ENCODE data around the gene SIRT7.
"Not testable (repeated sequence)": the region's sequence is repeated elsewhere in the genome, so short reads cannot be mapped to it uniquely, and the experiment has no call there.

The SIRT7 gene

DNA sequence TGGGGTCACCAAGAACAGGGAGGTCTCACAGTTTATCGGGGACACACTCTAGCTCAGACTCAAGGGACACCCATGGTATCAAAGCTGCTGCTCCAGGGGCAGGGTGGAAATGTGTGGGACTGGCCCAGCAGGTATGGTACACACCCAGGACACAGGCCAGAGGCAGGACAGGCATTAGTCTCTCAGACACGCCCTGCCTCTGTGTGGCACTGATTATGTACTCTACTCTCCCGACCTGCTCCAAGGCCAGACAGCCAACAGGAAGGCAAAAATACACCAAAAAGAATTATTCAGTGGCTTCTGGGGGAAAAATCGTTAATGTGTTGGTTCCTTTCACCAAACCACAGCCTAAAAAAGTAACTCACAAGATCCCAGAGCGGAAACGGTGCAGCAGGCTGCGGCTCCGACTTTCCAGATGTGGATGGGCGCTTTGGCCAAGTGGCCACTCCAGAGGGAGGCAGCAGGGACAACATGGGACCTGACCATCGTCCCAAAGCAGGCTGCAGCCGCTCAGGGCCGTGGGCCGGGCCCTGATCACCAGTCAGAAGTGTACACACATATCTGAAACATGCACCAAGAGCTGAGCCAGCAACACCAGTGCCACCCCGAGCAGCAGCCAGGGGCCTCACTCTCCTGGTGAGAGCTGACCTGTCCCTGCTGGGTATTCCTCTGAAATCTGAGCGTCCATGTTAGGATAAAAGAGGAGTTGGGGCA, 1.0 kb upstream of the SIRT7 start:
- DNase-seq = no peak

- DNase-seq = not testable (repeated sequence)
Observed at GRCh38 chr17:81918333-81918669, 325 bp upstream of the SIRT7 start.

DNA sequence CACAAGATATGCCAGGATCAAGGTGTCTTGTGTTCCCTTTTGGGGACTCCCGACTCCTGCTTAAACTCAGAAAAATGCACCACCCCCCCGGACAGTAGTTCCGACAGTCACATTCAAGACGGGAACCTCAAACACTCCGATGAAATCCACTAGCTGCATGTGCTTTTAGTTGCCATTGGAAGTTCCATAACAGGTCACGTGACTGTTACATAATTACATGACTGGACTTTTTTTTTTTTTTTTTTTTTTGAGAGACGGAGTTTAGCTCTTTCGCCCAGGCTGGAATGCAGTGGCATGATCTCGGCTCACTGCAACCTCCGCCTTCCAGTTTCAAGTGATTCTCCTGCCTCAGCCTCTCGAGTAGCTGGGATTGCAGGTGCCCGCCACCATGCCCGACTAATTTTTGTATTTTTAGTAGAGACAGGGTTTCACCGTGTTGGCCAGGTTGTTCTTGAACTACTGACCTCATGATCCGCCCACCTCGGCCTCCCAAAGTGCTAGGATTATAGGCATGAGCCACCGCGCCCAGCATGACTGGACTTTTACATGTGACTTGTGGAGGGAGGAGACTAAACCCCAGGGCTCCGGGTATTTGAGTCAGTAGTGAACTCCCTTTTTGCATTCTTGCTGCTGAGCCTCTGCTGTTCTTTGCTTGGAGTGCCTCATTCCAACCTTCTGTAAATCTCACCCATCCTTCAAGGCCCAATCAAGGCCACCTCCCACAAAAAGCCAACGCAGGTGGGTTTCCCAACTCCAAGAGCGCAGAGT, 1.6 kb downstream of the SIRT7 start:
- no peak for DNase-seq

DNA sequence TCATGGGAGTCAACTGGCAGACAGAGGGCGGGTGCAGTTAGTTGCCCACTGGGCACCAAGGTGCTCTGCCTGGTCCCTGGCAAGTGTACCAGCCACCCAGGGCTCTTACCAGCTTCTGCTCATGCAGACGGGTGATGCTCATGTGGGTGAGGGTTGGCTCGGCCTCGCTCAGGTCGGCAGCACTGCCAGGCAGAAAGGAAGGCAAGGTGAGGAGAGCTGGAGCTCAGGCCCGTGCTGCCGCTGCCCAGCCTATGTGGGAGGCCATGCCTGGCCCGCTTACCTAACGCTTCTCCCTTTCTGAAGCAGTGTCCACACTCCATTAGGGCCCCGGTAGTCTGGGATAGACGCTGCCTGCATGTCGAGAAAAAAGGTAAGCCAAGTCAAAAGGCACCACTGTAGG, 2.6 kb downstream of the SIRT7 start:
- DNase-seq = no peak

DNA sequence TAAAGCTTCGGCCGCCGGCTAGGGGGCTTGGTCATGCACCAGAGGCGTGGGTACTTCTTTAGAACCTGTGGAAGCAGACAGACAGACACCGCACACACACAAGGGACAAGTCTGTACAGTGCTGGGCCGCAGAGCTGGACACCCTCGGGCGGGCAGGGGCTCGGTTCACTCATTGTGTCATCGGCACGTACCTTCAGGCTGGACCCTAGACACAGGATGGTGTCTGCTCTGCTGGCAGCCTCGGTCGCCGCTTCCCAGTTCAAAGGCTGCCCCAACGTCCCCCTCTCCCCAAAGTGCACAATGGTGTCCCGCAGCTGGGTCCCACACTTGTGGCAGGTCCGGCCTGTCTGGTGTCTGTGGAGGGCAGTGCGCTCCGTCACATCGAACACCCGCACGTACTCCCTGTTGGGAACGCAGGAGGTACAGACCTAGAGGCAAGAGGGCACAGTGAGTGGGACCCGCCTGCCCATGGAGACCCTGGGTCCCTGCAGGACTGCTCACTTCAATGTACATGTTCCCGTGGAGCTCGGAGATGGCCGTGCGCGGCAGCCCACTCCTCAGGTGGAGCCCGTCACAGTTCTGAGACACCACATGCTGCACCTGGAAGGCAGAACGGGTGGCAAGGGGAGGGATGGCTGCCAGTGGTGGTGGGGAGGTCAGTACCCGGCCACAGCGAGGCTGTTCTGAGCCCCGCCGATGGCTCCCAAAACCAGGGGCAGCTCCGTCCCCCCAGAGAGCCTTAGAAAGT, 3.7 kb downstream of the SIRT7 start:
- DNase-seq = no peak

DNA sequence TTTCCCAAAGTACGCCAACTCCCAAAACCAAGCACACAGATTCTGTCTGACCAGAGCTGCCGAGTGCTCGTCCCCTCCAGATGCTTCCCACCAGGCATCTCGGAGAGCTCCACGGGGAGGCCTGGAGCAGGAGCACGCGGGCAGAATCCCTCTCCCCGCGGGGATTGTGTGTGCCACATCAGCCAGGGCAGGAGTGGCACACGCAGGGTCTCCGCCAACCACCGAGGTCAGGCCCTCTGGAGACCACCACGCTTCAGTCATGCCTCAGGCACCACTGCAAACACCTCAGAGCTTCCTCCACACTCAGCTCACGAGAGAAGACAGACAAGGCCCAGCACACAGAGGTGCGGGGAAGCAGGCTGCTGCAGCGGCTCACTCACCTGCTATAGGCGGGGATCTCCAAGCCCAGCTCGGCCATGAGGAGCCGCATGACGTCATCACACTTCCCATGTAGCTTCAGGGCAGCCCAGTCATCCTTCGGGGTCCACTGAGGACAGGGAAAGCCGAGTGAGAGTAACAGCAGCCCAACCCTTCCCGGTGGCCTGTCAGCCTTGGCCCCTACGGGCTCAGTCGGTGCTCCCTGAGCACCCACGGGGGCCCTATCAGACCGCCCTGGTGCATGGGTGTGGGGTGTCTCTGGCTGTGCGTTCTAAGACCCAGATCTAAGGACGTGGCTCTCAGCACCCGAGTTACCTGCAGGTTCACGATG, 4.4 kb downstream of the SIRT7 start:
- no peak for DNase-seq

DNA sequence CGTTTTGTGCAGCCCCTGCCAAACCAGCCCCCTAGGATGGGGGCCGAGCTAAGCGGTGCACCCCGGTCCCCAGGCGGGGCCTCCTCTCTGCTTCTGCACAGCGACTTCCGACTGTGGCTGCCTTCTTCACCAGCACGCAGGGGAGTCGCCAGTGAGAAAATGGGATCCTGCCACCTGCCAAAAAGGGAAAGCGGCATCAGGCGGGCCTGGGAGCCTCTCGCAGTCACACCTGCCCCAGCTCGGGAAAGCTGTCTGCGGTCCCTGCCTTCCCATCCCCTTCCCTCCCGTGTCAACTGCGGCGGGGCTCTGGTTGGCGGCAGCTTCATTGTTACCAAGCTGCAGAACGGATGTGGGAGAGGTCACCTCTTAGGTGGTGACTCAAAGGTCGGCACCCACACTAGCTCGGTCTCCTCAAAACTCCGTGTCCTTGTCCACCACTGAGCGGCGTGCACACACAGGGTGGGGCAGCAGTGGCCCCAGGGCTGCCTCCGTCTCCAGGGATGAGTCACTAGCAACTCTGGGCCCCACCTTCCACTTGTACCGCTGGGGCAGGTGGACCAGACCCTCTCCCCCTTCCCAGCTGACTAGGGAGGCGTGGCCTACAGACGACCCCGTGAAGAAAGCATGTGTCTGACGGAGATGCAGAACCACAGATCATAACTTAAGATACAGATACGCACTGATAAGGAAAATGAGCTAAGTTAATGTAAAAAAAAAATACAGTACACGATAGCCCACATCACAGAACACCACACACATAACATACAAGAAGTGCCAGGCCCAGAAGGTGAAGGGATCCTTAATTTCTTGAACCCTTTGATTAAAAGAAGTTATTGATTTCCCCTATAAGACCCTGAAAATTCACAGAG, 5.3 kb downstream of the SIRT7 start:
- DNase-seq = no peak

DNA sequence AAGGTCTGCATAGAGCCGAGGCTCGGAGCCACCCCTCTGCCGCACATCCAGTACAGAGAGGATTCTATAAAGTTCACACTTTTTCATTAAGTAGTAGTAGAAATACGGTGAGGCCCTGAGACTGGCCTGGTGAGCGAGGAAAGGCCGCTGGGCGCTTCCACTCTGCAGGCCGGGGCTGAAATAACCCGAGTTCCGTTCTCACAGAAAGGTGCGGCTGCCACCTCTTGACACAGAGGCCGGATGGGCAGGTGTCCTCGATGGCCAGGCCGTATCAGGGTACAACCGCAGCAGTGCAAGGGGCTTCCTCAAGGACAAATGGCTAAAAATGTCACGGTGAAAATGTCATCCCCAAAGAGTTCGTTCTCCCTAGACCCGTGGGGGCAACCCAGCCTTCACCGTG, 6.0 kb downstream of the SIRT7 start:
- no peak for DNase-seq

GRCh38 chr17:81911277-81911961, 6.6 kb downstream of the SIRT7 start, which contains the start of gene PCYT2:
PCYT2 (minus strand) TSS chr17:81911399; CDS start chr17:81911355, 44 bp downstream.
- DNase-seq = peak; percentile 92

DNA sequence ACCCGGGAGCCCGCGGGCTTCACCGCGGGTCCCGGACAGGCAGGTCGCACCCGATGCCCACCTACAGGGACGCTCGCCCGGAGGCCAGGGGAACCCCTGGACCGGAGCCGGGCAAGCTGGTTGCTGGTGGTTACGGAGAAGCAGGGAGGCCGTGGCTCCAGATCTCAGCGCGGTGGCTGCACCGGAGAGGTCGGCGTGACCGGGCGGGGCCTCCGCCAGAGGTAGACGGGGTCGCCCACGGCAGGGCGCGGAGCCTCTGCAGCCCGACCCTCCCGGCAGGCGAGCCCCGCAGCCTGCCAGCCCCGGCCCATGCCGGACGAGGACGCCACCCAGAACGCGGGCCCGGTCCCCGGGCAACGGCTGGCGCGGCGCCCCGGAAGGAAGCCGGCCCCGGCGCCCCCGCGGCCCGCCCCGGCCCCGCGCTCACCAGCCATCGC, 7.1 kb downstream of the SIRT7 start:
- DNase-seq = no peak

- DNase-seq = no peak
Observed at GRCh38 chr17:81909966-81910839, 7.8 kb downstream of the SIRT7 start.

- no peak for DNase-seq
Observed at GRCh38 chr17:81909231-81909630, 8.7 kb downstream of the SIRT7 start.

DNA sequence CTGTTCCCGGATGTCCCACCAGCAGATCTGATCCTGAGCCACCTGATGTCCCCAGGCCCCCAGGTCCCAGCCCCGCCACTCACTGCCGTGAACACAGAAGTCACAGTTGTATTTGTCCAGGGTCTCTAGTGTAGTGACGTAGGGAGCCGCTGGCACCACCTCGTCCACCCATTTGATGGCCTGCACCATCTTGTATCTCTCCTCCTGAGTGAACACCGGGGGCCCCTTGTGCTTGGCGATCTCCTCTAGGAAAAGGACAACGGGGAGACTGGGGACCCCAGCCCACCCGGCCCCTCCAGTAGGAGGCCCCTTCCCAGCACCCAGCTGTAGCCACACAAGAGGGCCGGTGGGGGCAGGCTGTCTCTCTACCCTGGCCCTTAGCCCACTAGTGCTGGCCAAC, 9.2 kb downstream of the SIRT7 start:
- no peak for DNase-seq

GRCh38 chr17:81907219-81908145, 10.5 kb downstream of the SIRT7 start:
- no peak for DNase-seq

- DNase-seq = no peak
Observed at GRCh38 chr17:81906476-81907218, 11.3 kb downstream of the SIRT7 start.

- no peak for DNase-seq
Observed at GRCh38 chr17:81905993-81906392, 12.0 kb downstream of the SIRT7 start.

GRCh38 chr17:81905424-81905875, 12.5 kb downstream of the SIRT7 start:
- no peak for DNase-seq

All from CD4-positive, alpha-beta T cell treated with Interleukin-15 for 1 hour (primary cell).